Hematopoietic multipotent progenitor cell treated with erythropoietin and hydrocortisone succinate and interleukin-3 and kit ligand, for 4 days (in vitro differentiated cells): ENCODE measurements around the gene HES6.
A peak's percentile ranks its signal among the peaks of the same experiment; 100 is the strongest.

Experiments used
- DNase-seq: peaks from one replicate; pipeline ENCODE4 v3.0.0-alpha.2; 2015

The HES6 gene

DNA sequence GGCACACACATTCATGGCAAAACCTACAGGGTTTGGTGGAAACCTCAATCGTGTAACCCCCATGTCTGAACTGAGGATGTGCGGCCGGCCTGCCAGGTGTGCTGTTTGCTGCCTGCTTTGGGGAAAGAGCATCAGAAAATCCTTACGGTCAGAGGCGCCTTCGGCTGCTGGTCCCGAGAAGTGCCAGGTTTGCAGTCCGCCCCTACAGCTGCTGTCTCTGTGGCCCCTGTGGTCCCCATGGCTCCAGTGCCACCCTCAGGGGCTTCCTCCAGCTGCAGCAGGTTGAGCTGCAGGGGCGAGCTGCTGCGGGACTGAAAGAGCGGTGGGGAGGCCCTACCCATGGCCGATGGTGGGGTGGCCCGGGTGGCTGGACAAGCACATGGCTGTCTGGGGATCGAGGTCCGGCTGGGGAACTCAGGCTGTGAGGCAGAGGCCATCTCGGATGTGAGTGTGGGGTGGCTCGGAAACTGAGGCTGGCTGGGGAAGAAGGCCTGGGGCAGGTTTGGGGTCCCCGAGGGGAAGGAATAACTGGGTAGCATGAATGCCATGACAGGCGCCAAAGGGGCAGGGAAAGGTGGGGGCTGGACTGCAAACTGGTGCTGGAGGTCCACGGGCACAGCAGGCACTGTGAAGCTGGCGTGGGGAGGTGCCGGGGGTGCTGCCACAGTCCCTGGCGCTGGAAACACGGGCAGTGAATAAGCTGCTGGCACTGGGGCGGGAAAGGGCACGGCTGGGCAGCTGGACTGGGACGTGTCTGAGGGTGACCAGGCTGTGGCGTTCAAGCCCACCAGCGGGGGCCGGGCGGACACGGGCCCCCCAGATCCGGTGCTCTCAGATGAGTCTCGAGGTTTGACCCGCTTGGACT lies 13.2 kb upstream of the HES6 start:
- DNase-seq = no peak

GRCh38 chr2:238251986-238252385 lies 12.1 kb upstream of the HES6 start:
- no peak for DNase-seq

DNA sequence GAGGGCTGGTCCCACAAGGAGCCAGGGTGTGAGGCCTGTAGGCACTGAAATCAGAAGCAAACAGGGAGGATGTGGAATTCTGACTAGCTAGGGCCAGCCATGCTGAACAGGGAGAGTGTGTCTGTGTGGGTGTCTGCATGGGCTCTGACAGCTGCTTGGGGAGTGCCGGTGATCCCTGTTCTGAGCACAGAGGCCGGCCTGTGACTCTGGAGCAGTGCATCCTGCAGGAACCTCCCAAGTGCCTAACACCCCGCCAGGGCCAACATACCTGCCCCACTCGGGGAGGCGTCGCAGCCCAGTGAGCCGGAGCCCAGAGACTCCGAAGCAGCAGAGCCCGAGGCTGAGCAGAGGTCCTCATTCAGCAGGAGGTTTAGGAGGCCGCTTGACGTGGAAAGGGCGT lies 11.5 kb upstream of the HES6 start:
- no peak for DNase-seq

GRCh38 chr2:238250896-238251295 lies 11.1 kb upstream of the HES6 start:
- DNase-seq = no peak

GRCh38 chr2:238247841-238248453 lies 8.1 kb upstream of the HES6 start:
- DNase-seq = no peak

DNA sequence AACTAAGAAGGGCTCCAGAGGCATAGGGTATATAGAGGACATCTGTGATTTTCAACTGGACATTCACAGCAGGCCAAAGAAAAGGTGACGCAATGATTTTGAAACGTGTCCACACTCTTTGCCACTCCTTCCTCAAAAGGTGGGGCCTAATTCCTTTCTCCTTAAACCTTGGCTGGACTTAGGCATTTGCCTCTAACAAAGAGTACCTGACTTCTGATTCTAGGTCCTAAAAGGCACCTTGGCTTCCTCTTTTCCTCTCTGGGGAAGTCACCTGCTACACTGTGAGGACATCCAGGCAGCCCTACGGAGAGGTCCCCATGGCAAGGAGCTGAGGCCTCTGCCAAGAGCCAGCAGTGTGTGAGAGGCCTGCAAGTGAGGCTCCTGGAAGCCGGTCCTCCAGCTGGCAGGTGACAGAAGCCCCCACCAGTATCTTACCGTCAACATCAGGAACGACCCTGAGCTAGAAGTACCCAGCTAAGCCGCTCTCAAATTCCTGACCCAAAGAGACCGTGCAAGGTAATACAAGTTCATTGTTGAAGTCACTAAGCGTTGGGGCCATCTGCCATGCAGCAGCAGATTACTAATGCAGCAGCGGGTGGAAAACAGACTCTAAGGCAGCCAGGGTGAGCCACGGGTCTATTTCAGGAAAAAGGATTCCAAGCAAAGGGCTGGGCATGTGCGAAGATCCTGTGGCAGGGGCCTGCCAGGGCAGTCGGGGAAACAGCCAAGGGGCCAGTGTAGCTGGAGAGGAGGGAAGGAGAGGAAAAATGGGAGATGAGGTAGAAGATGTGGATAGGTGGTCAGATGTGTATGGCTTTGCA lies 7.4 kb upstream of the HES6 start:
- no peak for DNase-seq

DNA sequence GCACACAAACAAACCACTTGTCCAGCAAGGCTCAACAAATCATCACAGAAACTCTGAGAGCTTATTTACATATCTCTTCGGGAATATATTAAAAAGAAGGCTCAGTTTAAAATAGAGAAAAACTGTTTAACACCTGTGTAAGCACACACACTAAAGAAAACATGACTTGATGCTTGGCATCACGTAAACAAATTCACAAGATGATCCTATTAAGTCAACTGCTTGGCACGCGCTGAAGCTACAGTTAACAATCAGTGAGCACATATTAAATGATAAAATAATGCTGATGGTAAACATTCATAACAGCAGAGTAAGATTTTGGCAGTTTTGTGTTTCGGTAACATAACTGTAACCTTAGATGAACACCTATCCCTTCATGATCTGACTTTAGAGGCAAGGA lies 4.3 kb upstream of the HES6 start:
- no peak for DNase-seq

DNA sequence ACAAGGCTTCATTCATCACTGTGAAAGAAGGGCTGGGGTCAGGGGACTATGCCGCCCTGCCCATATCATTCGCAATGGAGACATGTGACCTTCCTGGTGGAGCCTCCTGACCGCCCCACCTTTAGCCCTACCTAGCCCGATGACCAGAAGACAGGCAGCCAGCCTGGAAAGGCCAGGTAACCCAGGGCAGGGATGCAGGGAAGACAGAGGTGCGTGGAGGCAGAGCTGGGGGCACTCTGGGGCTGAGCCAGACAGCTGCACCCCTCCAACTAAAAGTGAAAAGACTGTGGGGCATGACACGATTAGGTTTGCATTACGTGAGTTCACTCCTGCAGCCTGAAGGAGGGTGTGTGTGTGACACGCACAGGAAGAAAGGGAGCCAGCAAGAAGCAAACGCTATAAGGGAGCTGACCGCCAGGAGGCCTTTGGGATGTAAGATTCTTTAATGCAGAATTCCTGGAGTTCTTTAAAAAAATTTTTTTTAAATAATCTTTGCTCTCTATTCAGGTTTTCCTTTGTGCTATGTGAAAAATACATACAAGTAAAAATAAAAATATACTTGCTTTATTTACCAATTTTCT lies 3.7 kb upstream of the HES6 start:
- no peak for DNase-seq

- DNase-seq = no peak
Observed at GRCh38 chr2:238242731-238243495, 3.1 kb upstream of the HES6 start.

GRCh38 chr2:238241970-238242369 lies 2.1 kb upstream of the HES6 start:
- no peak for DNase-seq

- DNase-seq = peak; percentile 67
Observed at GRCh38 chr2:238240757-238241711, 1.2 kb upstream of the HES6 start.

GRCh38 chr2:238239543-238239862 lies 335 bp downstream of the HES6 start:
- DNase-seq = peak; percentile 62

DNA sequence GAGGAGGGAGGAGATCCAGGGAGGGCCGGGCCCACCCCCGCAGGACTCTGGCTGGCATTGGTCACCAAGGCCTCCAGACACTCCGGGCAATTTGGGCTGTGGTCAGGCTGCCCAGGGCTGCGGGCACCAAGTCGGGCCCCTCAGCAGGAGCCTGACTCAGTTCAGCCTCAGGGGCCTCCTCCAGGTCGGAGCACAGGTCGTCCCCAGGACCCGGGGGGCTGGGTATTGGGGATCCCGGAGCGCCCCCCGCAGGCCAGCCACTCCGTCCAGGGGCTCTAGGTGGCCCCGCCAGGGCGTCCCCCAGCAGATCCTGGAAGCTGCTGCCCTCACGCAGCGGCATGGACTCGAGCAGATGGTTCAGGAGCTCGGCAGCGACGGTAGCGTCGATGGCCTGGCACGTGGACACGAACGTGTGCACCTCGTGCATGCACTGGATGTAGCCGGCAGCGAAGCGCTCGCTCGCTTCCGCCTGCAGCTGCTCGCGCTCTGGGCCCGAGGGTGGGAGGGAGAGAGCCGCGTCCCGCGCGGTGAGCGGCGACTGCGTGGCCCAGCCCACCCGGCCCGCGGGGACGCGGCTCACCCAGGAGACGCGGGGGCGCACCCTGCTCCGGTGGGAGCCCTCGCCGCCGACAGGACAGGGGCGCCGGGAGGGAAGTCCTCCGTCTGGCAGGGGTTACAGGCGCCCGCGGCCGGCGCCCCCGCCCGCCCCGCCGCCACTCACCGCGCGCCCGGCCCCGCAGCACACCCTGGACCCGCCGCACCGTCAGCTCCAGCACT lies 884 bp downstream of the HES6 start:
- peak; percentile 77 for DNase-seq

- no peak for DNase-seq
Observed at GRCh38 chr2:238238311-238238765, 1.5 kb downstream of the HES6 start.

- DNase-seq = peak; percentile 58
Observed at GRCh38 chr2:238237431-238238135, 2.3 kb downstream of the HES6 start.

- no peak for DNase-seq
Observed at GRCh38 chr2:238236571-238236970, 3.3 kb downstream of the HES6 start.

DNA sequence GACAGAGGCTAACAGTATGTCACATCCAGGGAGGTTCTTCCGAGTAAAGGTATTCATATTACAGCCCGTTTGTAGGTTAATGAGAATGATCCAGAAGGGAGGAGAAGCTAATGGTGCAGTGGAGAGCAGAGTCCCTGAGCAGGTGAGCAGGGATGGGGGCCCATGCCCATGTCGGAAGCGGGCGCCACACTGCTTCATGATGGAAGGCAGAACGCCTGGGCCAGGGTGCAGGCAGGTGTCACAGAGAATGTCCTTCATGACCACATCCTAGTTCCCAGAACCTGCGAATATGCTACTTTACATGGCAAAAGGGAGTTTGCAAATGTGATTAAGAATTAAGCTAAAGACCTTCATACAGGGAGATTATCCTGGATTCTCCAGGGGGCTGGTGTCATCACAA lies 4.0 kb downstream of the HES6 start:
- no peak for DNase-seq

DNA sequence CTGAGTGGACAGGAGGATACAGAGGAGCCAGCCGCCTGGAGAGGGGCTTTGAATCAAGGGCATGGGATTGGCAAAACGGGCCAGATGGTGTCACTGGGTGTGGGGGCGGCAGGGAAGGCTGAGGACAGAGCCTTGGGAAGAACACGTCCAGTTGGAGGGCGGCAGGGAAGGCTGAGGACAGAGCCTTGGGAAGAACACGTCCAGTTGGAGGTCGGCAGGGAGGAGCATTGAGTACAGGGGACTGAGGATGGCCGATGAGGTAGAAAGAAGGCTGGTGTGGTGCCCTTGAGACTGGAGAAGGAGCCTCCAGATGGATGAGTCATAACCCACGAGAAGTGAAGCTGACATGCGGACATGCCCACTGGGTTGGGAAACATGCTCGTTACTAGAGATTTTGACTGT lies 4.5 kb downstream of the HES6 start:
- DNase-seq = peak; percentile 53

- no peak for DNase-seq
Observed at GRCh38 chr2:238233625-238234024, 6.2 kb downstream of the HES6 start.

GRCh38 chr2:238231809-238232208 lies 8.0 kb downstream of the HES6 start:
- DNase-seq = no peak
